Thyroid gland (tissue), 4 donors: ENCODE data around the gene ANKRD61.

Experiments used
- CTCF ChIP-seq, 6 experiments: fragments of 200-600 bp in 3 of 6; fragments of 450-650 bp in 3 of 6; sonication (generic) in 3 of 6; IDR thresholded peaks; one replicate each; pipeline ENCODE4 v1.5.1; 2016 to 2019; ENCODE audit warnings: antibody characterized with exemption in 6 of 6, mild to moderate bottlenecking in 2 of 6, inconsistent platforms in 1 of 6, moderate library complexity in 1 of 6
- POLR2A ChIP-seq, 2 donors: fragments of 450-650 bp; IDR thresholded peaks; one replicate each; pipeline ENCODE4 v1.6.1; 2017; ENCODE audit warnings: antibody characterized with exemption in 2 of 2, mild to moderate bottlenecking in 2 of 2, moderate library complexity in 1 of 2

- TF ChIP-seq CTCF (IDR thresholded peaks at IDR 0.05) (no peak), POLR2A (IDR thresholded peaks at IDR 0.05) (no peak)
Measured at GRCh38 chr7:6032167-6032566, 991 bp downstream of the ANKRD61 start.
